NB4 (cell line): ENCODE measurements around the gene FAM161A.
A peak's percentile ranks its signal among the peaks of the same experiment; 100 is the strongest.
"Not testable (repeated sequence)": the region's sequence is repeated elsewhere in the genome, so short reads cannot be mapped to it uniquely, and the experiment has no call there.

ENCODE experiments used
- DNase-seq: peaks from one replicate; pipeline ENCODE4 v3.0.0; 2010; ENCODE audit warnings: low read depth
- H3K4me3 ChIP-seq: one replicate; pipeline ENCODE4 v1.5.1; 2011; ENCODE audit warnings: mild to moderate bottlenecking, low read depth, low read length, moderate library complexity
- CTCF ChIP-seq: IDR thresholded peaks from one replicate; pipeline ENCODE4 v1.5.1; 2012; ENCODE audit warnings: low read depth, low read length
- MAX ChIP-seq: IDR thresholded peaks from 2 replicates; pipeline ENCODE4 v1.6.1; 2011; ENCODE audit warnings: low read depth, low read length
- MYC ChIP-seq: IDR thresholded peaks from 2 replicates; pipeline ENCODE4 v1.6.1; 2011; ENCODE audit warnings: low read depth, low read length
- POLR2A ChIP-seq: IDR thresholded peaks from 2 replicates; pipeline ENCODE4 v1.6.1; 2011; ENCODE audit warnings: mild to moderate bottlenecking; ENCODE audit not compliant: insufficient read length; ENCODE audit errors: extremely low read depth

FAM161A gene

GRCh38 chr2:61807036-61807757 lies 46.7 kb downstream of the FAM161A start:
- H3K4me3 ChIP-seq: no peak overlapping the region
- no peak for TF ChIP-seq POLR2A
- TF ChIP-seq MYC: no peak
- TF ChIP-seq CTCF: no peak
- no peak for TF ChIP-seq MAX
- DNase-seq: no peak

GRCh38 chr2:61802548-61802947 lies 51.3 kb downstream of the FAM161A start:
- TF ChIP-seq CTCF (no peak), POLR2A (no peak), MAX (no peak), MYC (no peak)
- H3K4me3 ChIP-seq: no peak overlapping the region
- no peak for DNase-seq

GRCh38 chr2:61799099-61799498 lies 54.8 kb downstream of the FAM161A start:
- H3K4me3 ChIP-seq: no peak overlapping the region
- no peak for DNase-seq
- TF ChIP-seq MYC (no peak), MAX (no peak), POLR2A (no peak), CTCF (no peak)

GRCh38 chr2:61797446-61797845 lies 56.4 kb downstream of the FAM161A start:
- not testable (repeated sequence) for H3K4me3 ChIP-seq

GRCh38 chr2:61795408-61795807 lies 58.5 kb downstream of the FAM161A start:
- H3K4me3 ChIP-seq: no peak overlapping the region
- TF ChIP-seq MYC (no peak), POLR2A (no peak), CTCF (no peak), MAX (no peak)
- DNase-seq: no peak

More at GRCh38 chr2:61797446-61797845, 56.4 kb downstream of the FAM161A start:
- DNase-seq: not testable (repeated sequence)

- peak; percentile 63 for DNase-seq
- TF ChIP-seq CTCF (peak; percentile 62), POLR2A (no peak)
- no peak overlapping the region for H3K4me3 ChIP-seq
These were observed 60.4 kb downstream of the FAM161A start for GRCh38 chr2:61793389-61793836.
